ENCODE measurements around the gene SLC2A9.

The SLC2A9 gene

GRCh38 chr4:9969526-9970398, 51.5 kb downstream of the SLC2A9 start:
- TF ChIP-seq PATZ1 (CRISPR knock-in tag; IDR thresholded peaks at IDR 0.05; ENCODE audit: borderline replicate concordance) (no peak), ARNTL (CRISPR knock-in tag; IDR thresholded peaks at IDR 0.05; ENCODE audit: borderline replicate concordance, low read depth) (no peak), TCF4 (CRISPR knock-in tag; IDR thresholded peaks at IDR 0.05; ENCODE audit: borderline replicate concordance) (no peak), RARB (CRISPR knock-in tag; IDR thresholded peaks at IDR 0.05) (no peak), CREB5 (CRISPR knock-in tag; IDR thresholded peaks at IDR 0.05; ENCODE audit: low read depth) (no peak), CSDC2 (CRISPR knock-in tag; IDR thresholded peaks at IDR 0.05) (no peak), ZFP3 (CRISPR knock-in tag; IDR thresholded peaks at IDR 0.05) (no peak), TOX (CRISPR knock-in tag; IDR thresholded peaks at IDR 0.05; ENCODE audit: borderline replicate concordance) (no peak), ZNF565 (CRISPR knock-in tag; conservative IDR thresholded peaks at IDR 0.05; ENCODE audit: low read depth) (no peak), ESRRG (CRISPR knock-in tag; IDR thresholded peaks at IDR 0.05) (no peak), OSR1 (CRISPR knock-in tag; IDR thresholded peaks at IDR 0.05) (no peak)
- ATAC-seq: no peak

GRCh38 chr4:9968472-9968871, 52.8 kb downstream of the SLC2A9 start:
- TF ChIP-seq PATZ1 (CRISPR knock-in tag; IDR thresholded peaks at IDR 0.05; ENCODE audit: borderline replicate concordance) (no peak), RARB (CRISPR knock-in tag; IDR thresholded peaks at IDR 0.05) (no peak), OSR1 (CRISPR knock-in tag; IDR thresholded peaks at IDR 0.05) (no peak), ZC3H10 (CRISPR knock-in tag; IDR thresholded peaks at IDR 0.05) (no peak), ARNTL (CRISPR knock-in tag; IDR thresholded peaks at IDR 0.05; ENCODE audit: borderline replicate concordance, low read depth) (no peak), ESRRG (CRISPR knock-in tag; IDR thresholded peaks at IDR 0.05) (no peak), BACH2 (CRISPR knock-in tag; IDR thresholded peaks at IDR 0.05; ENCODE audit: borderline replicate concordance) (no peak), PPARA (CRISPR knock-in tag; IDR thresholded peaks at IDR 0.05; ENCODE audit: borderline replicate concordance) (no peak), ZNF565 (CRISPR knock-in tag; conservative IDR thresholded peaks at IDR 0.05; ENCODE audit: low read depth) (no peak), ZFP30 (CRISPR knock-in tag; IDR thresholded peaks at IDR 0.05) (no peak), TCF4 (CRISPR knock-in tag; IDR thresholded peaks at IDR 0.05; ENCODE audit: borderline replicate concordance) (no peak), GLIS3 (CRISPR knock-in tag; IDR thresholded peaks at IDR 0.05) (no peak), TSHZ2 (CRISPR knock-in tag; IDR thresholded peaks at IDR 0.05) (no peak), ZFP3 (CRISPR knock-in tag; IDR thresholded peaks at IDR 0.05) (no peak), ISL1 (CRISPR knock-in tag; IDR thresholded peaks at IDR 0.05) (no peak), ZNF8 (CRISPR knock-in tag; IDR thresholded peaks at IDR 0.05) (no peak), CSRNP3 (CRISPR knock-in tag; IDR thresholded peaks at IDR 0.05) (no peak), TOX (CRISPR knock-in tag; IDR thresholded peaks at IDR 0.05; ENCODE audit: borderline replicate concordance) (no peak)
- ATAC-seq: no peak
